GM23248 (cell line): Measurements from ENCODE around the gene FBXO44.
"Not testable (repeated sequence)": the region's sequence is repeated elsewhere in the genome, so short reads cannot be mapped to it uniquely, and the experiment has no call there.

ENCODE experiments used
- EZH2 ChIP-seq: fragments of 200-600 bp; sonication (generic); IDR thresholded peaks from 2 replicates; pipeline ENCODE4 v1.6.1; 2018; ENCODE audit warnings: antibody characterized with exemption, mild to moderate bottlenecking; ENCODE audit not compliant: insufficient read depth, poor library complexity, severe bottlenecking
- EZH2phosphoT487 ChIP-seq: fragments of 200-600 bp; sonication (generic); IDR thresholded peaks from 2 replicates; pipeline ENCODE4 v1.6.1; 2018; ENCODE audit warnings: antibody characterized with exemption, moderate library complexity, mild to moderate bottlenecking, low read depth; ENCODE audit not compliant: insufficient read depth

GRCh38 chr1:11642418-11643017 is 12.2 kb upstream of the FBXO44 start:
- TF ChIP-seq EZH2, EZH2phosphoT487: not testable (repeated sequence)
